ENCODE data around the gene ITGA5.

GRCh38 chr12:54349036-54349435 lies 70.0 kb downstream of the ITGA5 start:
- TF ChIP-seq EZH2 (IDR thresholded peaks at IDR 0.05; ENCODE audit: low read depth, unreplicated experiment) (no peak), CTCF (conservative IDR thresholded peaks at IDR 0.05; ENCODE audit: low read depth in 2 of 2) (no peak), REST (IDR thresholded peaks at IDR 0.05; ENCODE audit: unreplicated experiment) (no peak), EZH2phosphoT487 (IDR thresholded peaks at IDR 0.05; ENCODE audit: unreplicated experiment) (no peak), JUNB (IDR thresholded peaks at IDR 0.05; ENCODE audit: unreplicated experiment) (no peak), POLR2AphosphoS5 (IDR thresholded peaks at IDR 0.05; ENCODE audit: low read depth) (no peak), ETS1 (IDR thresholded peaks at IDR 0.05) (no peak)
